HepG2 (cell line): ENCODE data around the gene GLOD4. TPM values are rescaled to one million over a fixed set of nuclear protein-coding genes. Genes with fewer than 3 reads are reported as not detected.

Experiments
- AHDC1 ChIP-seq: sonication (generic); formaldehyde crosslinking; IDR thresholded peaks from 2 replicates; pipeline ENCODE4 v1.5.1; 2020; ENCODE audit warnings: mild to moderate bottlenecking, missing genetic modification reagents, borderline replicate concordance
- KDM5B ChIP-seq: sonication (generic); formaldehyde crosslinking; IDR thresholded peaks from 2 replicates; pipeline ENCODE4 v1.4.0; 2020; ENCODE audit warnings: missing genetic modification reagents, mild to moderate bottlenecking, borderline replicate concordance
- MED13 ChIP-seq: sonication (generic); formaldehyde crosslinking; IDR thresholded peaks from 2 replicates; pipeline ENCODE4 v1.5.0; 2020; ENCODE audit warnings: missing genetic modification reagents
- MLXIP ChIP-seq: sonication (generic); formaldehyde crosslinking; IDR thresholded peaks from 2 replicates; pipeline ENCODE4 v1.9.0; 2021; ENCODE audit warnings: missing genetic modification reagents, borderline replicate concordance
- POLR2A ChIP-seq, 2 experiments: IDR thresholded peaks; 2 replicates each; pipeline ENCODE4 v1.6.1; 2011; ENCODE audit warnings: low read depth in 2 of 2, low read length in 2 of 2, mild to moderate bottlenecking in 1 of 2, moderate library complexity in 1 of 2; ENCODE audit not compliant: insufficient read depth in 1 of 2
- RBFOX2 ChIP-seq: fragments of 200-400 bp; formaldehyde crosslinking; IDR thresholded peaks from 2 replicates; pipeline ENCODE4 v1.6.1; 2017; ENCODE audit warnings: low read depth, mild to moderate bottlenecking, low read length
- ZNF143 ChIP-seq: sonication (generic); formaldehyde crosslinking; IDR thresholded peaks from 2 replicates; pipeline ENCODE4 v1.4.0; 2020; ENCODE audit warnings: missing genetic modification reagents
- ZNF280D ChIP-seq: sonication (generic); formaldehyde crosslinking; IDR thresholded peaks from 2 replicates; pipeline ENCODE4 v1.5.1; 2020; ENCODE audit warnings: mild to moderate bottlenecking, missing genetic modification reagents
- ZNF34 ChIP-seq: sonication (generic); formaldehyde crosslinking; IDR thresholded peaks from 2 replicates; pipeline ENCODE4 v1.4.0; 2020; ENCODE audit warnings: mild to moderate bottlenecking, missing genetic modification reagents, borderline replicate concordance
- polyA plus RNA-seq, 8 experiments: library from polyadenylated mRNA; depleted of rRNA in 3 of 8; stranded (reverse) in 7 of 8; unstranded in 1 of 8; fragments of >200 nt; fragmentation: Illumina TruSeq in 4 of 8; extraction: Trizol in 4 of 8; gene quantifications; 2 replicates each; pipeline versions ENCODE4 v1.2.1 to v1.2.3, GENCODE V29; 2011 to 2016; ENCODE audit warnings: low read depth in 4 of 8, missing spikeins in 1 of 8, mixed read lengths in 1 of 8; ENCODE audit not compliant: insufficient read depth in 1 of 8
- total RNA-seq, 5 experiments: library from RNA; depleted of rRNA; stranded (reverse); fragments of >200 nt; fragmentation: Illumina TruSeq; extraction: Trizol; gene quantifications; 2 replicates each; pipeline ENCODE4 v1.2.3, GENCODE V29; 2016; ENCODE audit warnings: low read depth in 1 of 5
- TF ChIP-seq, protein P1 (sequence below): IDR thresholded peaks from 2 replicates; pipeline ENCODE4 v1.6.1; 2016; ENCODE audit warnings: mild to moderate bottlenecking, missing biosample characterization, missing genetic modification reagents
- TF ChIP-seq, protein P2 (sequence below): sonication (generic); formaldehyde crosslinking; IDR thresholded peaks from 2 replicates; pipeline ENCODE4 v1.5.1; 2020; ENCODE audit warnings: missing genetic modification reagents, mild to moderate bottlenecking, borderline replicate concordance
- TF ChIP-seq, protein P3 (sequence below): sonication (generic); formaldehyde crosslinking; IDR thresholded peaks from 2 replicates; pipeline ENCODE4 v1.8.0; 2022; ENCODE audit warnings: low read depth, missing genetic modification reagents

The GLOD4 gene
- total and polyA plus RNA-seq, 2 of the 13 experiments (the other 11 are each of a cell fraction or from before 2014, with no cell fraction given) = 53.7 to 87.8 TPM

GRCh38 chr17:732067-732901, 49.8 kb downstream of the GLOD4 start, which contains the start of gene TLCD3A (continued):
- TF ChIP-seq AHDC1 (CRISPR knock-in tag) = no peak
- TF ChIP-seq, protein P1, sequence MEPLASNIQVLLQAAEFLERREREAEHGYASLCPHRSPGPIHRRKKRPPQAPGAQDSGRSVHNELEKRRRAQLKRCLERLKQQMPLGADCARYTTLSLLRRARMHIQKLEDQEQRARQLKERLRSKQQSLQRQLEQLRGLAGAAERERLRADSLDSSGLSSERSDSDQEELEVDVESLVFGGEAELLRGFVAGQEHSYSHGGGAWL (CRISPR knock-in tag) = peak; percentile 7; the same call in 1 of the 2 replicates
- TF ChIP-seq RBFOX2 = peak; percentile 60
- peak; percentile 55; the same call in 1 of the 2 replicates for TF ChIP-seq KDM5B (CRISPR knock-in tag)
- 0 out of 2 replicates have a peak, but pooled peaks have one; percentile 3 for TF ChIP-seq ZNF143 (CRISPR knock-in tag)
- peak; percentile 46 to 58; a peak in 2 of 4 replicates for TF ChIP-seq POLR2A (IDR thresholded peaks at IDR 0.05; ENCODE audit: insufficient read depth in 1 of 2, low read depth in 2 of 2, low read length in 2 of 2)
- TF ChIP-seq, protein P2, sequence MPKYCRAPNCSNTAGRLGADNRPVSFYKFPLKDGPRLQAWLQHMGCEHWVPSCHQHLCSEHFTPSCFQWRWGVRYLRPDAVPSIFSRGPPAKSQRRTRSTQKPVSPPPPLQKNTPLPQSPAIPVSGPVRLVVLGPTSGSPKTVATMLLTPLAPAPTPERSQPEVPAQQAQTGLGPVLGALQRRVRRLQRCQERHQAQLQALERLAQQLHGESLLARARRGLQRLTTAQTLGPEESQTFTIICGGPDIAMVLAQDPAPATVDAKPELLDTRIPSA (CRISPR knock-in tag) = no peak
- TF ChIP-seq MLXIP = 0 out of 2 replicates have a peak, but pooled peaks have one; percentile 0
- 0 out of 2 replicates have a peak, but pooled peaks have one; percentile 25 for TF ChIP-seq MED13 (CRISPR knock-in tag)
- TF ChIP-seq ZNF280D (CRISPR knock-in tag) = no peak
- TF ChIP-seq, protein P3, sequence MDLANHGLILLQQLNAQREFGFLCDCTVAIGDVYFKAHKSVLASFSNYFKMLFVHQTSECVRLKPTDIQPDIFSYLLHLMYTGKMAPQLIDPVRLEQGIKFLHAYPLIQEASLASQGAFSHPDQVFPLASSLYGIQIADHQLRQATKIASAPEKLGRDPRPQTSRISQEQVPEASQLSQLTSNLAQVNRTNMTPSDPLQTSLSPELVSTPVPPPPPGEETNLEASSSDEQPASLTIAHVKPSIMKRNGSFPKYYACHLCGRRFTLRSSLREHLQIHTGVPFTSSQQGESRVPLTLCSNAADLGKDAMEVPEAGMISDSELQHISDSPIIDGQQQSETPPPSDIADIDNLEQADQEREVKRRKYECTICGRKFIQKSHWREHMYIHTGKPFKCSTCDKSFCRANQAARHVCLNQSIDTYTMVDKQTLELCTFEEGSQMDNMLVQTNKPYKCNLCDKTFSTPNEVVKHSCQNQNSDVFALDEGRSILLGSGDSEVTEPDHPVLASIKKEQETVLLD (CRISPR knock-in tag) = peak; percentile 84
- TF ChIP-seq ZNF34 = no peak
